ENCODE results near the gene EXOSC5.
"Not testable (repeated sequence)": the region's sequence is repeated elsewhere in the genome, so short reads cannot be mapped to it uniquely, and the experiment has no call there.

Gene EXOSC5

GRCh38 chr19:41398598-41398997, 1.4 kb upstream of the EXOSC5 start:
- peak overlapping the region; percentile 88 to 92 for H3K4me3 ChIP-seq (replicated peaks in 1 of 2; ENCODE audit: low read depth in 2 of 2, low read length in 2 of 2)

DNA sequence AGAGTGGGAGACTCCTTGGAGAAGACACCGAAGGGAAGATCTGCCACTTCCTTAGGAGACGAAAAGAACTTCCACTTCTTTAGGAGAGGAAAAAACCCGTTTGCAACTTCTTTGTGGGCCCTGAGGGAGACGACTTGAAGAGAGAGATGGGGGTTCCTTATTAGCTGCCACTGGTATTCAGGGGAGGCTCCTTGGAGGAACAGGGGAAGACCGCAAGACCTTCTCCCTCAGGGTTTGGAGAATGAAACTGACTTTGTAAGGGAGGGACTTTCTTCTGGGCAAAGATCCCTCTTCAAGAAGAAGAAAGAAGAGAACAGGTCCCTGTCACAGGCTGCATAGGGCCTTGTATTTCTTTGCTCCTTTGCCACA, 875 bp upstream of the EXOSC5 start:
- TF ChIP-seq, protein P1, sequence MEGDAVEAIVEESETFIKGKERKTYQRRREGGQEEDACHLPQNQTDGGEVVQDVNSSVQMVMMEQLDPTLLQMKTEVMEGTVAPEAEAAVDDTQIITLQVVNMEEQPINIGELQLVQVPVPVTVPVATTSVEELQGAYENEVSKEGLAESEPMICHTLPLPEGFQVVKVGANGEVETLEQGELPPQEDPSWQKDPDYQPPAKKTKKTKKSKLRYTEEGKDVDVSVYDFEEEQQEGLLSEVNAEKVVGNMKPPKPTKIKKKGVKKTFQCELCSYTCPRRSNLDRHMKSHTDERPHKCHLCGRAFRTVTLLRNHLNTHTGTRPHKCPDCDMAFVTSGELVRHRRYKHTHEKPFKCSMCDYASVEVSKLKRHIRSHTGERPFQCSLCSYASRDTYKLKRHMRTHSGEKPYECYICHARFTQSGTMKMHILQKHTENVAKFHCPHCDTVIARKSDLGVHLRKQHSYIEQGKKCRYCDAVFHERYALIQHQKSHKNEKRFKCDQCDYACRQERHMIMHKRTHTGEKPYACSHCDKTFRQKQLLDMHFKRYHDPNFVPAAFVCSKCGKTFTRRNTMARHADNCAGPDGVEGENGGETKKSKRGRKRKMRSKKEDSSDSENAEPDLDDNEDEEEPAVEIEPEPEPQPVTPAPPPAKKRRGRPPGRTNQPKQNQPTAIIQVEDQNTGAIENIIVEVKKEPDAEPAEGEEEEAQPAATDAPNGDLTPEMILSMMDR (IDR thresholded peaks at IDR 0.05; ENCODE audit: low read depth, low read length): no peak
- DNase-seq (ENCODE audit: low read depth in 2 of 2): no peak
- peak overlapping the region; percentile 88 to 92 for H3K4me3 ChIP-seq (replicated peaks in 1 of 2; ENCODE audit: low read depth in 2 of 2, low read length in 2 of 2)

More at GRCh38 chr19:41398598-41398997, 1.4 kb upstream of the EXOSC5 start:
- DNase-seq (ENCODE audit: low read depth in 2 of 2): no peak
- TF ChIP-seq, protein P1 (IDR thresholded peaks at IDR 0.05; ENCODE audit: low read depth, low read length): no peak

GRCh38 chr19:41395355-41395754, 1.8 kb downstream of the EXOSC5 start:
- TF ChIP-seq, protein P1 (IDR thresholded peaks at IDR 0.05; ENCODE audit: low read depth, low read length): no peak
- no peak for DNase-seq (ENCODE audit: low read depth in 2 of 2)
- no peak overlapping the region for H3K4me3 ChIP-seq (replicated peaks in 1 of 2; ENCODE audit: low read depth in 2 of 2, low read length in 2 of 2)

DNA sequence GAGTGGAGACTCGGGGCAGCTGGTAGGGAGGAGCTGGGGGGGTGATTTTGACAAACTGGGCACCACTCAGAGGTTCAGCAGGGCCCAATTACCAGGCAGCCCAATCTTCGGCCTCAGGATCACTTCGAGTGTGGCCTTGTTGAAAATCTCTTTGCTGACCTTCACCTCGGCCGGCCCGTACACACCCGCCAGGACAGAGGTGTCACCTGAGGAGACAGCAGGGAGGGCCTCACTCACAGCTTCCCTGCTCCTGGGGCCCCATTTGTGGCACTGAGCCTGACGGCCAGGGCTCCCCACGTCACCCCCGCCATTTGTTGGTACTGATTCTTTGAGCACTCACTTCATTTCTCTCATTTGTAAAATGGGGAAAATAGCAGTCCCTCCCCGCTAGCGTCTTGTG, 4.4 kb downstream of the EXOSC5 start:
- no peak overlapping the region for H3K4me3 ChIP-seq (replicated peaks in 1 of 2; ENCODE audit: low read depth in 2 of 2, low read length in 2 of 2)
- TF ChIP-seq, protein P1 (IDR thresholded peaks at IDR 0.05; ENCODE audit: low read depth, low read length): no peak
- no peak for DNase-seq (ENCODE audit: low read depth in 2 of 2)

DNA sequence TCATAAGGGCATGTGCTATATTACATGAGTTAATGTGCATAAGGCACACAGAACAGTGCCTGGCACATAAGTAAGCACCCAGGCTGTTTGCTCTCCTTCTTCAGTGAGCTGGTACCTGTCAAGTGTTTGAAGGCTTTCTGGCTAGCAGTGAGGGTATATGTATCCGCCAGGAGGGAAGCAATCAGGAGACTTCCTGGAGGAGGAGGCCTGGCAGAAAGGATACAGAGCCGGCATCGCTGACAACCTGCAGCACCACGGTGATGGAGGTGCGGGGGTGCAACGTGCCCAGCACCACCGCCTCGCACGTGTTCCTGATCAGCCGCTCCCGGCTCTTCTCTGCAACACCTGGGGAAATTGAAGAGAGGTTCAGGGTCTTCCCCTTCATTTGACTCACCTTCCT, 5.5 kb downstream of the EXOSC5 start:
- no peak overlapping the region for H3K4me3 ChIP-seq (replicated peaks in 1 of 2; ENCODE audit: low read depth in 2 of 2, low read length in 2 of 2)
- DNase-seq (ENCODE audit: low read depth in 2 of 2): no peak
- TF ChIP-seq, protein P1 (IDR thresholded peaks at IDR 0.05; ENCODE audit: low read depth, low read length): no peak

GRCh38 chr19:41386442-41386841, 10.7 kb downstream of the EXOSC5 start:
- H3K4me3 ChIP-seq (replicated peaks in 1 of 2; ENCODE audit: low read depth in 2 of 2, low read length in 2 of 2): no peak overlapping the region
- TF ChIP-seq, protein P1 (IDR thresholded peaks at IDR 0.05; ENCODE audit: low read depth, low read length): no peak
- peak in 1 of 2 donors; percentile 59 for DNase-seq (ENCODE audit: low read depth in 2 of 2)

GRCh38 chr19:41384351-41384750, 12.8 kb downstream of the EXOSC5 start:
- H3K4me3 ChIP-seq (replicated peaks in 1 of 2; ENCODE audit: low read depth in 2 of 2, low read length in 2 of 2): no peak overlapping the region
- DNase-seq (ENCODE audit: low read depth in 2 of 2): no peak
- TF ChIP-seq, protein P1 (IDR thresholded peaks at IDR 0.05; ENCODE audit: low read depth, low read length): no peak

- not testable (repeated sequence) for DNase-seq (ENCODE audit: low read depth in 2 of 2); H3K4me3 ChIP-seq (replicated peaks in 1 of 2; ENCODE audit: low read depth in 2 of 2, low read length in 2 of 2)
Observed at GRCh38 chr19:41381536-41381935, 15.6 kb downstream of the EXOSC5 start.
